ENCODE results near the gene DOCK2.

The DOCK2 gene

GRCh38 chr5:170132269-170132975 is 495.3 kb downstream of the DOCK2 start:
- ATAC-seq (no peak), DNase-seq (no peak)

All from stimulated activated naive CD8-positive, alpha-beta T cell treated with anti-CD3 and anti-CD28 coated beads, Interleukin-15, Interleukin-2, amounts not matched to agents 100 U/mL and 50 U/mL, for 24 hours (primary cell).